HEK293 (cell line): ENCODE data around the gene NINL.
"Not testable (repeated sequence)": the region's sequence is repeated elsewhere in the genome, so short reads cannot be mapped to it uniquely, and the experiment has no call there.

ENCODE experiments used
- ZNF24 ChIP-seq: fragments of 450-650 bp; formaldehyde crosslinking; IDR thresholded peaks from 2 replicates; pipeline ENCODE4 v1.5.1; 2016; ENCODE audit warnings: missing biosample characterization, missing genetic modification characterization
- ZNF274 ChIP-seq, 2 experiments: fragments of 200-500 bp in 1 of 2; fragments of 450-650 bp in 1 of 2; sonication (Bioruptor generic) in 1 of 2; formaldehyde crosslinking in 1 of 2; IDR thresholded peaks; 2 replicates each; pipeline versions ENCODE4 v1.5.1 to v1.6.1; 2014 to 2016; ENCODE audit warnings: borderline replicate concordance in 1 of 2, inconsistent platforms in 1 of 2, low read length in 1 of 2, missing biosample characterization in 1 of 2, missing genetic modification characterization in 1 of 2
- ZNF423 ChIP-seq: fragments of 450-650 bp; formaldehyde crosslinking; IDR thresholded peaks from 2 replicates; pipeline ENCODE4 v1.5.1; 2016; ENCODE audit warnings: missing biosample characterization, missing genetic modification characterization
- ZNF561 ChIP-seq: fragments of 450-650 bp; IDR thresholded peaks from 2 replicates; pipeline ENCODE4 v1.5.1; 2018; ENCODE audit warnings: missing biosample characterization, missing genetic modification characterization, borderline replicate concordance
- ZNF777 ChIP-seq: fragments of 450-650 bp; formaldehyde crosslinking; IDR thresholded peaks from 2 replicates; pipeline ENCODE4 v1.5.1; 2017; ENCODE audit warnings: missing biosample characterization, missing genetic modification characterization, borderline replicate concordance
- ZNF830 ChIP-seq: fragments of 450-650 bp; IDR thresholded peaks from 2 replicates; pipeline ENCODE4 v1.5.0; 2018; ENCODE audit warnings: missing biosample characterization, missing genetic modification characterization, low read depth, mild to moderate bottlenecking, moderate library complexity
- TF ChIP-seq, protein P1 (sequence below): fragments of 450-650 bp; formaldehyde crosslinking; IDR thresholded peaks from 2 replicates; pipeline ENCODE4 v1.5.1; 2016; ENCODE audit warnings: missing biosample characterization, missing genetic modification characterization

DNA sequence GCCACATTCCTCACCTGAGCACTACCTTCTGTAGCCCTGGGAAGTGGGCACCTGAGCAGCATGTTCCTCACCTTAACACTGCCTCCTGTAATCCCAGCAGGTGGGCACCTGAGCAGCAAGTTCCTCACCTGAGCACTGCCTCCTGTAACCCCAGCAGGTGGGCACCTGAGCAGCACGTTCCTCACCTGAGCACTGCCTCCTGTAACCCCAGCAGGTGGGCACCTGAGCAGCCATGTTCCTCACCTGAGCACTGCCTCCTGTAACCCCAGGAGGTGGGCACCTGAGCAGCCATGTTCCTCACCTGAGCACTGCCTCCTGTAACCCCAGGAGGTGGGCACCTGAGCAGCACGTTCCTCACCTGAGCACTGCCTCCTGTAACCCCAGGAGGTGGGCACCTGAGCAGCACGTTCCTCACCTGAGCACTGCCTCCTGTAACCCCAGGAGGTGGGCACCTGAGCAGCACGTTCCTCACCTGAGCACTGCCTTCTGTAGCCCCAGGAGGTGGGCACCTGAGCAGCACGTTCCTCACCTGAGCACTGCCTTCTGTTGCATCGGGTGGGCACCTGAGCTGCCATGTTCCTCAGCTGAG is 82.2 kb downstream of the NINL start:
- not testable (repeated sequence) for TF ChIP-seq ZNF24; ZNF777 (tag by site-specific recombination); ZNF561; ZNF274 (IDR thresholded peaks at IDR 0.05; ENCODE audit: low read length); ZNF274 (tag by site-specific recombination; IDR thresholded peaks at IDR 0.05; ENCODE audit: borderline replicate concordance); ZNF830 (tag by site-specific recombination); ZNF423 (tag by site-specific recombination)
- TF ChIP-seq, protein P1, sequence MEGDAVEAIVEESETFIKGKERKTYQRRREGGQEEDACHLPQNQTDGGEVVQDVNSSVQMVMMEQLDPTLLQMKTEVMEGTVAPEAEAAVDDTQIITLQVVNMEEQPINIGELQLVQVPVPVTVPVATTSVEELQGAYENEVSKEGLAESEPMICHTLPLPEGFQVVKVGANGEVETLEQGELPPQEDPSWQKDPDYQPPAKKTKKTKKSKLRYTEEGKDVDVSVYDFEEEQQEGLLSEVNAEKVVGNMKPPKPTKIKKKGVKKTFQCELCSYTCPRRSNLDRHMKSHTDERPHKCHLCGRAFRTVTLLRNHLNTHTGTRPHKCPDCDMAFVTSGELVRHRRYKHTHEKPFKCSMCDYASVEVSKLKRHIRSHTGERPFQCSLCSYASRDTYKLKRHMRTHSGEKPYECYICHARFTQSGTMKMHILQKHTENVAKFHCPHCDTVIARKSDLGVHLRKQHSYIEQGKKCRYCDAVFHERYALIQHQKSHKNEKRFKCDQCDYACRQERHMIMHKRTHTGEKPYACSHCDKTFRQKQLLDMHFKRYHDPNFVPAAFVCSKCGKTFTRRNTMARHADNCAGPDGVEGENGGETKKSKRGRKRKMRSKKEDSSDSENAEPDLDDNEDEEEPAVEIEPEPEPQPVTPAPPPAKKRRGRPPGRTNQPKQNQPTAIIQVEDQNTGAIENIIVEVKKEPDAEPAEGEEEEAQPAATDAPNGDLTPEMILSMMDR = not testable (repeated sequence)
